Measurements from ENCODE around the gene MEI4.

DNA sequence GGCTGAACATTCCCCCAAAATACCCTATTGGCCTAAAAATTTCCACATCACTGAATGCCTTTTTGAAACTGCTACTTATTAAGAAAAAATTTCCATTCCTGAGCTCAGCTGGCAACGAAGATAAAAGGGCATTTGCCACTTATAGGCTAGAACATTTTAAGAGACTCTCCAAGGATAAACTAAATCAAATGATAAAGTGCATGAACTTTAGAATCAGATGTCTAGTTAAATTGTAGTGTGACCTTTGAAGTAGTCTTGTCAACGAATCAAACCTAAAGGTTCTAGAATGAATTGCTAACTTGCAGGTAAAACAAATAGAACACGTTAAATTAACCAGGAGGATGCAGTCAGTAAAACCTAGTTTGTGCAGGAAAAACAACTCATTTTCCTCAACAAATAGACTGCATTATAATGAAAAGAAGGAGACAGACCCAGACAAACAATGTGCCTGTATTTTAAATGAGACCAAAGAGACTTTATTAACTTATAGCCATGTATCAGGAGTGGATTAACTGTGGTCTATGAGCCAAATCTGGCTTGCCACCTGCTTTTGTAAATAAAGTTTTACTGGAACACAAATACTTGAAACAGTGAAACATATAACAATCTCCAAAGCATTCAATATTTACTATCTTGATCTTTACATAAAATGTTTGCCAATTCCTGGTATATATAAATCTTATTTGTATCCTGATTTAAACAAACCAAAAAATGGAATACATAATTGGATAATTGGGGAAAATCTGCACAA lies 184.4 kb downstream of the MEI4 start:
- TF ChIP-seq, protein P1, sequence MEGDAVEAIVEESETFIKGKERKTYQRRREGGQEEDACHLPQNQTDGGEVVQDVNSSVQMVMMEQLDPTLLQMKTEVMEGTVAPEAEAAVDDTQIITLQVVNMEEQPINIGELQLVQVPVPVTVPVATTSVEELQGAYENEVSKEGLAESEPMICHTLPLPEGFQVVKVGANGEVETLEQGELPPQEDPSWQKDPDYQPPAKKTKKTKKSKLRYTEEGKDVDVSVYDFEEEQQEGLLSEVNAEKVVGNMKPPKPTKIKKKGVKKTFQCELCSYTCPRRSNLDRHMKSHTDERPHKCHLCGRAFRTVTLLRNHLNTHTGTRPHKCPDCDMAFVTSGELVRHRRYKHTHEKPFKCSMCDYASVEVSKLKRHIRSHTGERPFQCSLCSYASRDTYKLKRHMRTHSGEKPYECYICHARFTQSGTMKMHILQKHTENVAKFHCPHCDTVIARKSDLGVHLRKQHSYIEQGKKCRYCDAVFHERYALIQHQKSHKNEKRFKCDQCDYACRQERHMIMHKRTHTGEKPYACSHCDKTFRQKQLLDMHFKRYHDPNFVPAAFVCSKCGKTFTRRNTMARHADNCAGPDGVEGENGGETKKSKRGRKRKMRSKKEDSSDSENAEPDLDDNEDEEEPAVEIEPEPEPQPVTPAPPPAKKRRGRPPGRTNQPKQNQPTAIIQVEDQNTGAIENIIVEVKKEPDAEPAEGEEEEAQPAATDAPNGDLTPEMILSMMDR (conservative IDR thresholded peaks at IDR 0.05; ENCODE audit: low read depth, low read length), result no peak
- TF ChIP-seq RCOR1 (IDR thresholded peaks at IDR 0.05; ENCODE audit: insufficient replicate concordance, low read length) (no peak), RFX5 (IDR thresholded peaks at IDR 0.05; ENCODE audit: low read depth, low read length) (no peak)
